Breast epithelium (tissue), 3 donors: ENCODE measurements around the gene MRPL55.

ENCODE experiments used
- CTCF ChIP-seq, 3 donors: fragments of 450-650 bp; IDR thresholded peaks; one replicate each; pipeline ENCODE4 v1.5.1; 2016 to 2017; ENCODE audit warnings: antibody characterized with exemption in 3 of 3, mild to moderate bottlenecking in 3 of 3, moderate library complexity in 3 of 3
- POLR2AphosphoS5 ChIP-seq, 3 donors: sonication (generic); formaldehyde crosslinking; IDR thresholded peaks; one replicate each; pipeline ENCODE4 v1.6.1; 2017; ENCODE audit warnings: antibody characterized with exemption in 3 of 3

DNA sequence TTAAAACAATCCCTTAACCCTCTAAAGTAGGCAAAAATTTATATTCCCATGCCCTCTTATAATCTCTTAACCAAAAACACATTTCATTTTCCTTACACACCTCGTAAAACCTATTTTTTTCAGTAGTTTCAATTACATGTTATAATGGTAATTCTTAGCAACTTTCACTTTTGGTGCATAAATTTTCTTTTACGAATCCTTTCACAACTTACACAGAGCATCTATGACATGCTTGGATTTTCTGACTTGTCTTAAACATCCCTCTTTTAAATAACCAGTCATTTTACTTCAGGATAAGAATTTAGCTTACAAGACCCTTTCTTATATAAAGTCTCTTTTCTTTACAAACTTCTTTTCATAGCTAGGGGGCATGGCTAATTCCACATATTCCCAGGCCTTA is 8.9 kb upstream of the MRPL55 start:
- TF ChIP-seq CTCF (IDR thresholded peaks at IDR 0.05) (no peak), POLR2AphosphoS5 (IDR thresholded peaks at IDR 0.05) (no peak)
